HG02588 (cell line): ENCODE data around the gene MIEN1.
"Not testable (repeated sequence)": the region's sequence is repeated elsewhere in the genome, so short reads cannot be mapped to it uniquely, and the experiment has no call there.

Experiments used
- ATAC-seq: cut with Tn5 transposase; IDR thresholded peaks from one replicate; pipeline ENCODE4 v1.9.1; 2021; ENCODE audit warnings: mild to moderate bottlenecking, moderate library complexity; ENCODE audit not compliant: unreplicated experiment

MIEN1 gene

GRCh38 chr17:39730095-39730921 lies at the start of gene MIEN1:
Gene MIEN1, minus strand, starts transcription at chr17:39730532. Its CDS starts 37 bp downstream, at chr17:39730495.
- ATAC-seq: peak; percentile 84

- ATAC-seq: peak; percentile 50
These were observed 47.4 kb upstream of the MIEN1 start for GRCh38 chr17:39777534-39778365.

- no peak for ATAC-seq
These were observed 45.9 kb upstream of the MIEN1 start for GRCh38 chr17:39776252-39776651.

GRCh38 chr17:39775031-39775430 lies 44.7 kb upstream of the MIEN1 start:
- ATAC-seq: no peak

GRCh38 chr17:39774047-39774446 lies 43.7 kb upstream of the MIEN1 start:
- ATAC-seq: no peak

- no peak for ATAC-seq
These were observed 42.9 kb upstream of the MIEN1 start for GRCh38 chr17:39772987-39773934.

GRCh38 chr17:39772415-39772814 lies 42.1 kb upstream of the MIEN1 start:
- no peak for ATAC-seq

- ATAC-seq: peak; percentile 59
These were observed 39.7 kb upstream of the MIEN1 start for GRCh38 chr17:39769974-39770587.

GRCh38 chr17:39767147-39767546 lies 36.8 kb upstream of the MIEN1 start:
- no peak for ATAC-seq

- no peak for ATAC-seq
These were observed 35.4 kb upstream of the MIEN1 start for GRCh38 chr17:39765766-39766165.

GRCh38 chr17:39765175-39765574 lies 34.8 kb upstream of the MIEN1 start:
- no peak for ATAC-seq

GRCh38 chr17:39764171-39764570 lies 33.8 kb upstream of the MIEN1 start:
- ATAC-seq: not testable (repeated sequence)

GRCh38 chr17:39763051-39763820 lies 32.9 kb upstream of the MIEN1 start:
- no peak for ATAC-seq

- no peak for ATAC-seq
These were observed 31.6 kb upstream of the MIEN1 start for GRCh38 chr17:39761861-39762496.

GRCh38 chr17:39759204-39759603 lies 28.9 kb upstream of the MIEN1 start:
- ATAC-seq: no peak

GRCh38 chr17:39757931-39758873 lies 27.9 kb upstream of the MIEN1 start:
- no peak for ATAC-seq

GRCh38 chr17:39757176-39757662 lies 26.9 kb upstream of the MIEN1 start:
- no peak for ATAC-seq
